Colonic mucosa (tissue), 4 donors: Measurements from ENCODE around the gene VEPH1. TPM values are rescaled to one million over a fixed set of nuclear protein-coding genes. Genes with fewer than 3 reads are reported as not detected.

Experiments used
- DNase-seq: peaks from one replicate; pipeline ENCODE4 v3.0.0-alpha.2; 2020
- H3K27ac ChIP-seq: fragments of 200-600 bp; one replicate; pipeline ENCODE4 v1.8.0; 2021
- H3K27me3 ChIP-seq: fragments of 200-600 bp; one replicate; pipeline ENCODE4 v1.8.0; 2021
- H3K36me3 ChIP-seq: fragments of 200-600 bp; one replicate; pipeline ENCODE4 v1.8.0; 2021
- H3K4me1 ChIP-seq: fragments of 200-600 bp; one replicate; pipeline ENCODE4 v1.8.0; 2021; ENCODE audit warnings: mild to moderate bottlenecking
- H3K4me3 ChIP-seq: fragments of 200-600 bp; one replicate; pipeline ENCODE4 v1.8.0; 2021
- H3K9ac ChIP-seq, 2 donors: one replicate each; pipeline ENCODE4 v1.7.0; 2013; ENCODE audit warnings: control low read depth in 2 of 2, low read depth in 2 of 2, low read length in 2 of 2
- H3K9me3 ChIP-seq: fragments of 200-600 bp; one replicate; pipeline ENCODE4 v1.8.0; 2021
- intact Hi-C: fragments of 100-400 bp; cut with DNase I; formaldehyde crosslinking; loops from one replicate; pipeline ENCODE4 v1.14.1; 2022
- total RNA-seq, 2 donors: library from RNA; stranded (reverse); fragmentation: NEBNext Ultra II Directional in 1 of 2; extraction: Animal tissue kit (Norgen Biotek cat#: 25700) in 1 of 2; gene quantifications; one replicate each; pipeline ENCODE4 v1.2.1, GENCODE V29; 2021
- TF ChIP-seq, protein P1 (sequence below): fragments of 200-600 bp; IDR thresholded peaks from one replicate; pipeline ENCODE4 v1.8.0; 2022; ENCODE audit warnings: antibody characterized with exemption, mild to moderate bottlenecking
- donor health status: healthy.
- donor health status: DM: no; HTN: no; CAD: no.
- donor health status: DM: no; HTN: no; CAD: no.

VEPH1 gene
- total RNA-seq, 2 donors from 2014 or later, result 1.3 to 2.7 TPM

DNA sequence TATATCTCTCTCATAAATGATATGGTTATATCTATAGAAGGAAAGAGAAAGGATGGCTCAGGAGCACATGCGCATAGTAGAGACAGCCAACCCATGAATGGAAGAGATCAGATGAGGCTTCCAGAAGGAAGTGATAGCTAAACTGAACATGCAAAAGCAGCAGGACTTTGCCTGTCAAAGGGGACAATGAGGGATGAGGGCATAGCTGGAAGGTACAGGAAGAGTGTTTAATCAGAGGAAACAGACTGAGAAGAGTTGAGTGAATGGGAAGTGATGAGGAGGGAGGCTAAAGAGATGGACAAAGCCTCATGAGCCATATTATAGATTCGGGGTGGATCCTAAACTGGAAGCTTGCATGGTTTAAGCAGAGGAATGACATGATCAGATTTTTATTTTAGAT, 26.5 kb upstream of the VEPH1 start:
- H3K9ac ChIP-seq, result no peak overlapping the region
- no peak overlapping the region for H3K27ac ChIP-seq
- H3K27me3 ChIP-seq, result no peaks in the 10 kb centered on the region
- H3K36me3 ChIP-seq, result no peaks in the 10 kb centered on the region
- intact Hi-C loops, result no loop called here
- TF ChIP-seq, protein P1, sequence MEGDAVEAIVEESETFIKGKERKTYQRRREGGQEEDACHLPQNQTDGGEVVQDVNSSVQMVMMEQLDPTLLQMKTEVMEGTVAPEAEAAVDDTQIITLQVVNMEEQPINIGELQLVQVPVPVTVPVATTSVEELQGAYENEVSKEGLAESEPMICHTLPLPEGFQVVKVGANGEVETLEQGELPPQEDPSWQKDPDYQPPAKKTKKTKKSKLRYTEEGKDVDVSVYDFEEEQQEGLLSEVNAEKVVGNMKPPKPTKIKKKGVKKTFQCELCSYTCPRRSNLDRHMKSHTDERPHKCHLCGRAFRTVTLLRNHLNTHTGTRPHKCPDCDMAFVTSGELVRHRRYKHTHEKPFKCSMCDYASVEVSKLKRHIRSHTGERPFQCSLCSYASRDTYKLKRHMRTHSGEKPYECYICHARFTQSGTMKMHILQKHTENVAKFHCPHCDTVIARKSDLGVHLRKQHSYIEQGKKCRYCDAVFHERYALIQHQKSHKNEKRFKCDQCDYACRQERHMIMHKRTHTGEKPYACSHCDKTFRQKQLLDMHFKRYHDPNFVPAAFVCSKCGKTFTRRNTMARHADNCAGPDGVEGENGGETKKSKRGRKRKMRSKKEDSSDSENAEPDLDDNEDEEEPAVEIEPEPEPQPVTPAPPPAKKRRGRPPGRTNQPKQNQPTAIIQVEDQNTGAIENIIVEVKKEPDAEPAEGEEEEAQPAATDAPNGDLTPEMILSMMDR, result no peak
- no peaks in the 10 kb centered on the region for H3K4me1 ChIP-seq
- DNase-seq, result no peak
- no peaks in the 10 kb centered on the region for H3K9me3 ChIP-seq
- H3K4me3 ChIP-seq, result no peak overlapping the region

DNA sequence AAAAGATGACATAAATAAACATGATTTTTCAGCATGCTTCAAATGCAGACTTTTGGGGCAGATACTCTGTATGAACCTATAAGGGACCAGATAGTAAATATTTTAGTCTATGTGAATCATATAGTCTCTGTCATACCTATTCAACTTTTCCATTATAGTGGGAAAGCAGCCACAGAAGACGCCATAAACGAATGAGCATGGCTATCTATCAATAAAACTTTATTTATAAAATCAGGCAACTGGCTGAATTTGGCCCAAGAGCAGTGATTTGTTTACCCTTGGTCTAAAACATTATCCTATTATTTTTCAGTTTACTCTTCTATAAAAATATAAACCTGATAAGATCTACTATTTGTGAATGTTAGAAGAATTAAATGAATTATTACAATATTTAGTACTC, 25.9 kb upstream of the VEPH1 start:
- DNase-seq, result no peak
- no peak overlapping the region for H3K9ac ChIP-seq
- H3K4me3 ChIP-seq, result no peak overlapping the region
- no peak overlapping the region for H3K27ac ChIP-seq
- H3K27me3 ChIP-seq, result no peaks in the 10 kb centered on the region
- H3K36me3 ChIP-seq, result no peaks in the 10 kb centered on the region
- no peaks in the 10 kb centered on the region for H3K9me3 ChIP-seq
- H3K4me1 ChIP-seq, result no peaks in the 10 kb centered on the region
- intact Hi-C loops, result no loop called here
- TF ChIP-seq, protein P1, result no peak

DNA sequence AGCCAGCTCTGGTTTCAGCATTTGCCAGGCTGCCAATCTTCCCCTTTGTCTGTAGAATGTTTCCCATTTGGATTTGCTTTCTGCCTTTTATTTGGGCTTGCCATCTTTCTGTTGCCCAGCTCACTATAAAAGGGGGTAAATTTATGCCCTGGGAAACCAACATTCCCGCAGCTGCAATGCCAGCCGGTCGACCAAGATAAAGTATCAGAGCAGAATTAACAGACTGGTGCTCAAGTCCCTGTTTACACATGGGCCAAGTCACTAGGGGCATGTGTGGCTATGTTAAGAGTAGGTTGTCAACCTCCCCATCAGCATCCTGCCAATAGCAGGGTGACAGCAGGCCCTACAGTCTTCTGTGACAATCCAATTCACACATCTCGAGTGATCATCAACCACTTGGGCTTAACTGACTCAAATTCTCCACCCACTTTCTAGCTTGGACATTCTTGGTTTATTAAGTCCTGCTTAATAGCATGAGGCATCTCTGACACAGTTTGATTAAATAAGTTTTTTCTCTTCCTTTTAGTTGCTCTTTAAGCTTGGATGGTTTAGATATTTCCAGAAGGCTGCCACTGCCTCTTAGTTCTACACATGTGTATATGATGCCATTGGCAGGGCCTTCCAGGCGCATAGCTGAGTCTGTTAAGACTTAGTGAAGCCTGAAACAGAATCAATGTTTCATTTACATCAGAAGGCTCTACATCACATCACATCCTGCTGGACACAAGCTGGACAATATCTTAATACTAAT, 24.1 kb upstream of the VEPH1 start:
- Histone ChIP-seq H3K27ac (no peak overlapping the region), H3K4me3 (no peak overlapping the region), H3K36me3 (no peaks in the 10 kb centered on the region), H3K9me3 (no peaks in the 10 kb centered on the region), H3K9ac (no peak overlapping the region), H3K4me1 (no peaks in the 10 kb centered on the region), H3K27me3 (no peaks in the 10 kb centered on the region)
- TF ChIP-seq, protein P1, result no peak
- DNase-seq, result no peak
- intact Hi-C loops, result no loop called here

DNA sequence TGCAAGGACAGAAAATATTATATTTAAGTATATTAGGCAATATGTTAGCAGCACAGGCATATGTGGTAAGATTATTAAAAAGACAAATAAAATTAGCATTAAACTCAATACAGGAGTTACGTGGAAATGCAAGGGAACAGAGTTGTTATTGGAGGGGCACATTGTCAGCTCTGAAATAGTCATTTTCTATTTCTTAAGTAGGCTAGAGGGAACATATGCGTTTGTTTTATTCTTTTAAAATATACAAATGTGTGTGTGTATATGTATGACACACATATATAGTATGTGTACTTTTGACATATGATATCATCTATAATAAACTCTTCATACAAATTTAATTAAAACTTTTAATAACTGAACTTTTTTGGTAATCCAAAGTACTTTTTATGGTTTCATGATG, 22.8 kb upstream of the VEPH1 start:
- intact Hi-C loops, result no loop called here
- Histone ChIP-seq H3K9me3 (no peaks in the 10 kb centered on the region), H3K27me3 (no peaks in the 10 kb centered on the region), H3K27ac (no peak overlapping the region), H3K4me1 (no peaks in the 10 kb centered on the region), H3K36me3 (no peaks in the 10 kb centered on the region), H3K9ac (no peak overlapping the region), H3K4me3 (no peak overlapping the region)
- TF ChIP-seq, protein P1, result no peak
- no peak for DNase-seq

DNA sequence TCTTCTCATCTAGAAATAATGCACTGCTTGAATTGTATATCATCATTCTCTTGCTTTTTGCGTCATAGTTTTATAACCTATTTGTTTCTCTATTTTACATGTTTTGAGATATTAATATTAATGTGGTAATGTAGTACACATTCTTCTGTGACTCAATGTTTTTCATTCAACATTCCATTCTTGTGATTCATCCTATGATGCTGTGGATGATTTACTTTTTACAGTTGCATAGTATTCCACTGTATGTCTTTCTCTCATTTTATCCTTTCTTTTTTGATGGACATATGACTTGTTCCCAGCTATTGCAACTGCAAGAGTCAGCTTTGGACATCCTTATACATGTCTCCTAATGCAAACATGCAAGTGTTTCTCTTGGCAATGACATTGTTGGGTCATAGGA, 20.6 kb upstream of the VEPH1 start:
- H3K4me3 ChIP-seq, result no peak overlapping the region
- H3K27ac ChIP-seq, result no peak overlapping the region
- no peak overlapping the region for H3K9ac ChIP-seq
- no peaks in the 10 kb centered on the region for H3K9me3 ChIP-seq
- DNase-seq, result no peak
- H3K4me1 ChIP-seq, result no peaks in the 10 kb centered on the region
- intact Hi-C loops, result no loop called here
- H3K36me3 ChIP-seq, result no peaks in the 10 kb centered on the region
- no peaks in the 10 kb centered on the region for H3K27me3 ChIP-seq
- TF ChIP-seq, protein P1, result no peak
